OCI-LY1 (cell line): Measurements from ENCODE around the gene MATK.

ENCODE experiments used
- CTCF ChIP-seq: fragments of 200-600 bp; sonication (generic), shearing (Covaris generic); IDR thresholded peaks from 2 replicates; pipeline ENCODE4 v1.5.1; 2017; ENCODE audit warnings: mild to moderate bottlenecking, antibody characterized with exemption, low read length, moderate library complexity, mixed read lengths
- EZH2 ChIP-seq: fragments of 200-600 bp; sonication (generic), shearing (Covaris generic); IDR thresholded peaks from 2 replicates; pipeline ENCODE4 v1.8.0; 2017; ENCODE audit warnings: borderline replicate concordance, mixed run types, mild to moderate bottlenecking, antibody characterized with exemption, low read length, moderate library complexity, mixed read lengths

- TF ChIP-seq CTCF, result no peak
- no peak for TF ChIP-seq EZH2
These were observed at the start of gene MATK for GRCh38 chr19:3785938-3786824.
